Vagina (tissue), 2 donors: ENCODE measurements around the gene FSTL4.

ENCODE experiments used
- POLR2A ChIP-seq, 2 donors: fragments of 450-650 bp; IDR thresholded peaks; one replicate each; pipeline ENCODE4 v1.6.1; 2017; ENCODE audit warnings: antibody characterized with exemption in 2 of 2, mild to moderate bottlenecking in 2 of 2, moderate library complexity in 2 of 2
- POLR2AphosphoS5 ChIP-seq, 2 donors: sonication (generic); formaldehyde crosslinking; IDR thresholded peaks; one replicate each; pipeline ENCODE4 v1.9.0; 2017; ENCODE audit warnings: antibody characterized with exemption in 2 of 2, mild to moderate bottlenecking in 2 of 2, low read depth in 1 of 2; ENCODE audit not compliant: insufficient read depth in 1 of 2
- TF ChIP-seq, protein P1 (sequence below), 3 experiments: fragments of 450-650 bp in 2 of 3; fragments of 200-600 bp in 1 of 3; sonication (generic) in 1 of 3; IDR thresholded peaks; one replicate each; pipeline ENCODE4 v1.5.1; 2017 to 2019; ENCODE audit warnings: antibody characterized with exemption in 3 of 3, mild to moderate bottlenecking in 2 of 3, moderate library complexity in 2 of 3

DNA sequence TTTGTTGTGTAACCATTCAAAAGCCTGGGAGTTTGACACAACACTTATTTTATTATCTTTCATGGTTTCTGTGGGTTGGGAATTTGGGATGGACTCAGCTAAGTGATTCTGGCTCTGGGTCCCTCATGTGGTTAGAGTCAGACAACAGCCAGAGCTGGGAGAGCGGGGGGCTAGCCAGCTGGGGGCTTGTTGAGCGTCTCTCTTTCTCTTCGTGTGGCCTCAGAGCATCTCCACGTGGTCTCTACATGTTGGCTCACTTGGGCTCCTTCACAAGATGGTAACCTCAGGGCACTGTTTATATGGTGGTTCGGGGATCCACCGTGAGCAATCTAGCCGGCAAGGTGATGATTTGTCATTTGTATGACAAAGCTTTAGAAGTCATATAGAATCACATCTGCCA is 73.6 kb downstream of the FSTL4 start:
- TF ChIP-seq, protein P1, sequence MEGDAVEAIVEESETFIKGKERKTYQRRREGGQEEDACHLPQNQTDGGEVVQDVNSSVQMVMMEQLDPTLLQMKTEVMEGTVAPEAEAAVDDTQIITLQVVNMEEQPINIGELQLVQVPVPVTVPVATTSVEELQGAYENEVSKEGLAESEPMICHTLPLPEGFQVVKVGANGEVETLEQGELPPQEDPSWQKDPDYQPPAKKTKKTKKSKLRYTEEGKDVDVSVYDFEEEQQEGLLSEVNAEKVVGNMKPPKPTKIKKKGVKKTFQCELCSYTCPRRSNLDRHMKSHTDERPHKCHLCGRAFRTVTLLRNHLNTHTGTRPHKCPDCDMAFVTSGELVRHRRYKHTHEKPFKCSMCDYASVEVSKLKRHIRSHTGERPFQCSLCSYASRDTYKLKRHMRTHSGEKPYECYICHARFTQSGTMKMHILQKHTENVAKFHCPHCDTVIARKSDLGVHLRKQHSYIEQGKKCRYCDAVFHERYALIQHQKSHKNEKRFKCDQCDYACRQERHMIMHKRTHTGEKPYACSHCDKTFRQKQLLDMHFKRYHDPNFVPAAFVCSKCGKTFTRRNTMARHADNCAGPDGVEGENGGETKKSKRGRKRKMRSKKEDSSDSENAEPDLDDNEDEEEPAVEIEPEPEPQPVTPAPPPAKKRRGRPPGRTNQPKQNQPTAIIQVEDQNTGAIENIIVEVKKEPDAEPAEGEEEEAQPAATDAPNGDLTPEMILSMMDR (IDR thresholded peaks at IDR 0.05), result no peak
- no peak for TF ChIP-seq POLR2A (IDR thresholded peaks at IDR 0.05)
- TF ChIP-seq POLR2AphosphoS5 (IDR thresholded peaks at IDR 0.05; ENCODE audit: insufficient read depth in 1 of 2, low read depth in 1 of 2), result no peak
